Erythroblast (primary cell): ENCODE measurements around the gene FGD4.

ENCODE experiments used
- GATA1 ChIP-seq: IDR thresholded peaks from 2 replicates; pipeline ENCODE4 v1.6.1; 2011; ENCODE audit warnings: low read depth, mild to moderate bottlenecking, control low read depth, low read length, moderate library complexity
- POLR2A ChIP-seq: IDR thresholded peaks from 2 replicates; pipeline ENCODE4 v1.6.1; 2011; ENCODE audit warnings: mild to moderate bottlenecking, low read length

DNA sequence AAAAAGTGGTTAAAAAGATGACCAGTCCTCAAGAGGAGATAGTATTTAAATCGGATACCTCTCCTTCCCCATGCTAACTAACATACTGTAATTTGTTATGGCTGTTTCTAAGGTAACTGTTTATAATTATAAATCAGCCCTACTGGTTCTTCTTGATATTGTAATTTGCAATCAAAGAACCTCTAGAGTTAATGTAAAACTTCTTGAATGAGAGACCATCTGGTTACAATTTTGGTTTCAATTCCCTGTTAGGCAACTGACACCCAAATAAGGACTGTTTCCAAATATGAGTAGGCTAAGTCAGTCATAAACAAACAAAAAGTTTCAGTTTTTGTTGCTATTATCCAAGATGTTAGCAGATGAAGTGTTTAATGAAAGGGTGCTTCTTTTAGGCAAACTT is 159.5 kb downstream of the FGD4 start:
- no peak for TF ChIP-seq POLR2A
- no peak for TF ChIP-seq GATA1
